IPS-18a (cell line): ENCODE results near the gene ING2.
"Not testable (repeated sequence)": the region's sequence is repeated elsewhere in the genome, so short reads cannot be mapped to it uniquely, and the experiment has no call there.

ENCODE experiments used
- H3K27ac ChIP-seq: one replicate; pipeline ENCODE4 v1.5.1; 2013; ENCODE audit warnings: low read length
- H3K27me3 ChIP-seq: one replicate; pipeline ENCODE4 v1.6.1; 2013; ENCODE audit warnings: mild to moderate bottlenecking, low read length; ENCODE audit not compliant: control insufficient read depth, insufficient read depth
- H3K36me3 ChIP-seq: one replicate; pipeline ENCODE4 v1.6.1; 2013; ENCODE audit warnings: low read depth, low read length; ENCODE audit not compliant: control insufficient read depth
- H3K4me1 ChIP-seq: one replicate; pipeline ENCODE4 v1.6.1; 2013; ENCODE audit warnings: low read depth, low read length; ENCODE audit not compliant: control insufficient read depth
- H3K4me3 ChIP-seq: one replicate; pipeline ENCODE4 v1.5.1; 2013; ENCODE audit warnings: low read length
- H3K9ac ChIP-seq: one replicate; pipeline ENCODE4 v1.6.1; 2013; ENCODE audit warnings: mild to moderate bottlenecking, low read length, moderate library complexity
- H3K9me3 ChIP-seq: one replicate; pipeline ENCODE4 v1.6.1; 2013; ENCODE audit warnings: low read depth, low read length; ENCODE audit not compliant: control insufficient read depth

ING2 gene

GRCh38 chr4:183471946-183472708 lies 32.7 kb upstream of the ING2 start:
- Histone ChIP-seq H3K27ac (no peak overlapping the region), H3K36me3 (no peaks in the 10 kb centered on the region), H3K9me3 (peaks cover 3% of the 10 kb centered on the region), H3K27me3 (no peaks in the 10 kb centered on the region), H3K4me1 (peaks cover 8% of the 10 kb centered on the region), H3K4me3 (no peak overlapping the region), H3K9ac (no peak overlapping the region)

GRCh38 chr4:183478123-183478522 lies 26.7 kb upstream of the ING2 start:
- Histone ChIP-seq H3K27ac (no peak overlapping the region), H3K36me3 (no peaks in the 10 kb centered on the region), H3K4me3 (no peak overlapping the region), H3K9me3 (no peaks in the 10 kb centered on the region), H3K9ac (no peak overlapping the region), H3K4me1 (no peaks in the 10 kb centered on the region), H3K27me3 (no peaks in the 10 kb centered on the region)

GRCh38 chr4:183478926-183479325 lies 25.9 kb upstream of the ING2 start:
- Histone ChIP-seq H3K4me1 (no peaks in the 10 kb centered on the region), H3K27ac (no peak overlapping the region), H3K9me3 (no peaks in the 10 kb centered on the region), H3K9ac (no peak overlapping the region), H3K4me3 (no peak overlapping the region), H3K27me3 (no peaks in the 10 kb centered on the region), H3K36me3 (no peaks in the 10 kb centered on the region)

GRCh38 chr4:183482515-183483095 lies 22.3 kb upstream of the ING2 start:
- H3K4me1 ChIP-seq, H3K4me3 ChIP-seq, H3K27ac ChIP-seq, H3K36me3 ChIP-seq, H3K9me3 ChIP-seq, H3K27me3 ChIP-seq, H3K9ac ChIP-seq: not testable (repeated sequence)

GRCh38 chr4:183483997-183484396 lies 20.9 kb upstream of the ING2 start:
- Histone ChIP-seq H3K4me1 (no peaks in the 10 kb centered on the region), H3K4me3 (no peak overlapping the region), H3K27ac (no peak overlapping the region), H3K9me3 (no peaks in the 10 kb centered on the region), H3K9ac (no peak overlapping the region), H3K36me3 (no peaks in the 10 kb centered on the region), H3K27me3 (no peaks in the 10 kb centered on the region)

GRCh38 chr4:183485411-183486160 lies 19.3 kb upstream of the ING2 start:
- no peak overlapping the region for H3K9ac ChIP-seq
- no peaks in the 10 kb centered on the region for H3K9me3 ChIP-seq

GRCh38 chr4:183492791-183493222 lies 12.1 kb upstream of the ING2 start:
- Histone ChIP-seq H3K27me3 (no peaks in the 10 kb centered on the region), H3K9me3 (no peaks in the 10 kb centered on the region), H3K27ac (no peak overlapping the region), H3K4me1 (peaks cover 8% of the 10 kb centered on the region), H3K36me3 (no peaks in the 10 kb centered on the region), H3K4me3 (no peak overlapping the region), H3K9ac (no peak overlapping the region)

More at GRCh38 chr4:183485411-183486160, 19.3 kb upstream of the ING2 start:
- no peak overlapping the region for H3K27ac ChIP-seq
- no peak overlapping the region for H3K4me3 ChIP-seq
- no peaks in the 10 kb centered on the region for H3K4me1 ChIP-seq
- no peaks in the 10 kb centered on the region for H3K36me3 ChIP-seq
- H3K27me3 ChIP-seq, result no peaks in the 10 kb centered on the region

GRCh38 chr4:183493246-183493645 lies 11.6 kb upstream of the ING2 start:
- no peaks in the 10 kb centered on the region for H3K36me3 ChIP-seq

GRCh38 chr4:183495184-183495583 lies 9.7 kb upstream of the ING2 start:
- Histone ChIP-seq H3K27ac (no peak overlapping the region), H3K27me3 (no peaks in the 10 kb centered on the region), H3K36me3 (no peaks in the 10 kb centered on the region), H3K4me1 (peaks cover 8% of the 10 kb centered on the region), H3K9me3 (no peaks in the 10 kb centered on the region), H3K4me3 (no peak overlapping the region), H3K9ac (no peak overlapping the region)

More at GRCh38 chr4:183493246-183493645, 11.6 kb upstream of the ING2 start:
- Histone ChIP-seq H3K9me3 (no peaks in the 10 kb centered on the region), H3K4me1 (peaks cover 8% of the 10 kb centered on the region), H3K4me3 (no peak overlapping the region), H3K27ac (no peak overlapping the region), H3K9ac (no peak overlapping the region), H3K27me3 (no peaks in the 10 kb centered on the region)

GRCh38 chr4:183499389-183499788 lies 5.5 kb upstream of the ING2 start:
- H3K27ac ChIP-seq, result no peak overlapping the region
- H3K4me3 ChIP-seq, result no peak overlapping the region
- H3K9me3 ChIP-seq, result no peaks in the 10 kb centered on the region
- peaks cover 20% of the 10 kb centered on the region for H3K4me1 ChIP-seq
- no peaks in the 10 kb centered on the region for H3K27me3 ChIP-seq
- no peaks in the 10 kb centered on the region for H3K36me3 ChIP-seq
- H3K9ac ChIP-seq, result no peak overlapping the region

- H3K27ac ChIP-seq, result no peak overlapping the region
- H3K36me3 ChIP-seq, result no peaks in the 10 kb centered on the region
- no peak overlapping the region for H3K9ac ChIP-seq
Observed at GRCh38 chr4:183499801-183500200, 5.1 kb upstream of the ING2 start.

More at GRCh38 chr4:183499801-183500200, 5.1 kb upstream of the ING2 start:
- Histone ChIP-seq H3K9me3 (no peaks in the 10 kb centered on the region), H3K4me3 (no peak overlapping the region), H3K27me3 (no peaks in the 10 kb centered on the region), H3K4me1 (peaks cover 20% of the 10 kb centered on the region)
